Endothelial cell of umbilical vein (primary cell): ENCODE data around the gene PPIA. TPM values are rescaled to one million over a fixed set of nuclear protein-coding genes. Genes with fewer than 3 reads are reported as not detected.

Experiments used
- BruUV-seq: library from RNA; stranded (reverse); fragments of 400-500 nt; replicated peaks from 2 replicates; lab custom pipeline; 2021; lab: Mats Ljungman, UMichigan
- CTCF ChIA-PET: fragments of 300-600, 350-600 bp; sonication (Branson Sonifier 250); formaldehyde crosslinking; loops from one replicate; lab custom pipeline; 2021; ENCODE audit warnings: antibody characterized with exemption, inconsistent platforms; lab: Charles Lee
- POLR2A ChIA-PET: fragments of 300-600, 350-600 bp; sonication (Branson Sonifier 250); formaldehyde crosslinking; loops from one replicate; lab custom pipeline; 2021; ENCODE audit warnings: antibody characterized with exemption, inconsistent platforms; lab: Charles Lee
- DNase-seq: peaks from one replicate; pipeline ENCODE4 v3.0.0-alpha.2; 2011; ENCODE audit warnings: low read depth, low spot score
- FAIRE-seq: peaks from 2 replicates; lab custom pipeline; 2011; peaks lifted over from hg19 to GRCh38; lab: Jason Lieb, UNC
- H2AFZ ChIP-seq: 2 replicates; pipeline ENCODE4 v1.6.0; 2012; ENCODE audit warnings: low read depth, low read length, control low read depth, inconsistent platforms
- H3K27ac ChIP-seq: 2 replicates; pipeline ENCODE4 v1.5.1; 2011; ENCODE audit warnings: low read depth, mild to moderate bottlenecking, control low read depth, low read length, moderate library complexity; ENCODE audit not compliant: insufficient read depth
- H3K27me3 ChIP-seq, 2 experiments: 2 replicates each; pipeline versions ENCODE4 v1.6.0 to v1.6.1; 2011; ENCODE audit warnings: low read length in 2 of 2, mixed read lengths in 1 of 2; ENCODE audit not compliant: control insufficient read depth in 2 of 2, insufficient read depth in 2 of 2
- H3K36me3 ChIP-seq, 2 experiments: 2 replicates in 1 of 2; 3 replicates in 1 of 2; pipeline ENCODE4 v1.5.1; 2011; ENCODE audit warnings: low read length in 2 of 2, mild to moderate bottlenecking in 1 of 2, moderate library complexity in 1 of 2; ENCODE audit not compliant: control insufficient read depth in 2 of 2, insufficient read depth in 2 of 2; ENCODE audit errors: extremely low read depth in 1 of 2
- H3K4me1 ChIP-seq: 3 replicates; pipeline ENCODE4 v1.5.1; 2011; ENCODE audit warnings: mild to moderate bottlenecking, low read length; ENCODE audit not compliant: control insufficient read depth, insufficient read depth; ENCODE audit errors: extremely low read depth
- H3K4me2 ChIP-seq: 2 replicates; pipeline ENCODE4 v1.6.1; 2011; ENCODE audit warnings: low read length, control low read depth, mixed read lengths; ENCODE audit not compliant: insufficient read depth
- H3K4me3 ChIP-seq, 3 experiments: fragments of 200-600 bp in 1 of 3; sonication (generic), shearing (Covaris generic) in 1 of 3; replicated peaks in 1 of 3; 2 replicates each; pipeline ENCODE4 v1.5.1; 2011 to 2016; ENCODE audit warnings: control low read depth in 3 of 3, low read length in 3 of 3, mild to moderate bottlenecking in 2 of 3, inconsistent platforms in 1 of 3, low read depth in 1 of 3, moderate library complexity in 1 of 3; ENCODE audit not compliant: insufficient read depth in 1 of 3
- H3K79me2 ChIP-seq: 2 replicates; pipeline ENCODE4 v1.6.0; 2012; ENCODE audit warnings: low read length, inconsistent platforms; ENCODE audit not compliant: control insufficient read depth, insufficient read depth
- H3K9ac ChIP-seq: replicated peaks from 2 replicates; pipeline ENCODE3; 2011; ENCODE audit warnings: low read length, control low read depth; ENCODE audit not compliant: insufficient read depth; ENCODE audit errors: extremely low read depth
- H3K9me1 ChIP-seq: replicated peaks from 3 replicates; pipeline ENCODE4 v1.6.0; 2011; ENCODE audit warnings: mild to moderate bottlenecking, low read length; ENCODE audit not compliant: control insufficient read depth, insufficient read depth; ENCODE audit errors: extremely low read depth
- H3K9me3 ChIP-seq: replicated peaks from 2 replicates; pipeline ENCODE4 v1.5.1; 2012; ENCODE audit warnings: low read length, inconsistent platforms; ENCODE audit not compliant: control insufficient read depth, insufficient read depth
- H4K20me1 ChIP-seq: replicated peaks from 2 replicates; pipeline ENCODE3; 2011; ENCODE audit warnings: mild to moderate bottlenecking, low read length; ENCODE audit not compliant: control insufficient read depth, insufficient read depth; ENCODE audit errors: extremely low read depth
- CTCF ChIP-seq, 2 donors: IDR thresholded peaks; 1 replicate in 1 of 2; 2 replicates in 1 of 2; pipeline ENCODE4 v1.5.1; 2011; ENCODE audit warnings: low read length in 2 of 2, mild to moderate bottlenecking in 2 of 2, moderate library complexity in 2 of 2, control low read depth in 1 of 2, inconsistent platforms in 1 of 2, low read depth in 1 of 2; ENCODE audit not compliant: insufficient read depth in 1 of 2; ENCODE audit errors: extremely low read depth in 1 of 2
- EZH2 ChIP-seq: IDR thresholded peaks from 2 replicates; pipeline ENCODE4 v1.6.1; 2012; ENCODE audit warnings: borderline replicate concordance, low read depth, mild to moderate bottlenecking, moderate library complexity, low read length, inconsistent platforms; ENCODE audit not compliant: severe bottlenecking
- FOS ChIP-seq: IDR thresholded peaks from 2 replicates; pipeline ENCODE4 v1.6.1; 2011; ENCODE audit warnings: mild to moderate bottlenecking, low read length, moderate library complexity, borderline replicate concordance; ENCODE audit not compliant: insufficient read depth
- JUN ChIP-seq: IDR thresholded peaks from 2 replicates; pipeline ENCODE4 v1.6.1; 2011; ENCODE audit warnings: borderline replicate concordance, low read depth; ENCODE audit not compliant: insufficient read length, insufficient read depth
- MAX ChIP-seq: IDR thresholded peaks from 2 replicates; pipeline ENCODE4 v1.6.1; 2011; ENCODE audit not compliant: insufficient read depth, insufficient read length
- MYC ChIP-seq: IDR thresholded peaks from one replicate; pipeline ENCODE4 v1.6.1; 2011; ENCODE audit warnings: mild to moderate bottlenecking, low read depth, low read length
- POLR2A ChIP-seq: IDR thresholded peaks from 2 replicates; pipeline ENCODE4 v1.6.1; 2012; ENCODE audit warnings: low read depth, mild to moderate bottlenecking, control low read depth, low read length
- POLR2AphosphoS5 ChIP-seq: IDR thresholded peaks from 2 replicates; pipeline ENCODE4 v1.6.1; 2012; ENCODE audit warnings: low read depth, mild to moderate bottlenecking, control low read depth, low read length, moderate library complexity; ENCODE audit not compliant: insufficient read depth
- dilution Hi-C: fragments of 300-500 bp; cut with MboI; formaldehyde crosslinking; loops from one replicate; pipeline ENCODE4 v1.15.0; 2019; ENCODE audit warnings: low sequenced_read_pairs; ENCODE audit not compliant: extremely low pct_ligation_motif_present
- intact Hi-C: fragments of 100-400 bp; cut with micrococcal nuclease; formaldehyde crosslinking; loops from one replicate; pipeline ENCODE4 v1.10.0; 2022
- polyA plus RNA-seq, 4 experiments: library from polyadenylated mRNA; depleted of rRNA in 3 of 4; stranded (reverse) in 3 of 4; unstranded in 1 of 4; fragments of >200 nt; gene quantifications; 2 replicates each; pipeline versions ENCODE4 v1.2.1 to v1.2.3, GENCODE V29; 2011 to 2012; ENCODE audit warnings: missing spikeins in 1 of 4
- total RNA-seq: library from RNA; stranded (reverse); gene quantifications from 2 replicates; pipeline ENCODE4 v1.2.3, GENCODE V29; 2021

Gene PPIA
- total and polyA plus RNA-seq, 2 donors (not counting 3 experiments of a cell fraction or from before 2014, with no cell fraction given), result 2,602 to 5,159 TPM

GRCh38 chr7:44764665-44765578 lies 31.6 kb upstream of the PPIA start:
- Histone ChIP-seq H3K9me1 (no peaks in the 10 kb centered on the region), H2AFZ (no peak overlapping the region), H3K4me3 (no peak overlapping the region), H3K79me2 (no peaks in the 10 kb centered on the region), H3K4me2 (no peak overlapping the region), H3K9me3 (no peaks in the 10 kb centered on the region), H3K36me3 (peaks cover 7 to 72% of the 10 kb centered on the region in 2 experiments), H4K20me1 (no peaks in the 10 kb centered on the region), H3K27me3 (no peaks in the 10 kb centered on the region), H3K27ac (no peak overlapping the region), H3K4me1 (no peaks in the 10 kb centered on the region), H3K9ac (no peak overlapping the region)
- dilution Hi-C loops, result no loop called here
- DNase-seq (no peak), FAIRE-seq (no peak)
- intact Hi-C loops, result no loop called here
- CTCF ChIA-PET, result interaction anchor here (0.9 to 1.1 kb wide), 3 partner anchors 12 to 82 kb away, joined by 3 to 4 read pairs (median 3); no protein-coding TSS in a partner anchor
- POLR2A ChIA-PET, result interaction anchor here (0.6 kb wide), 1 partner anchor 32 kb away, joined by 5 read pairs; no protein-coding TSS in a partner anchor
- TF ChIP-seq FOS (no peak), POLR2A (no peak), JUN (no peak), EZH2 (no peak), MYC (no peak), CTCF (IDR thresholded peaks at IDR 0.05; ENCODE audit: extremely low read depth in 1 of 2, insufficient read depth in 1 of 2, low read depth in 1 of 2, low read length in 2 of 2) (no peak), POLR2AphosphoS5 (no peak), MAX (no peak)
- no TSS peak for BruUV-seq
